ENCODE data around the gene ADAMTS6.

- TF ChIP-seq POLR2AphosphoS5 (IDR thresholded peaks at IDR 0.05; ENCODE audit: low read depth, low read length): no peak
- no peak for TF ChIP-seq TAF1 (IDR thresholded peaks at IDR 0.05; ENCODE audit: borderline replicate concordance, insufficient read depth, low read length)
- TF ChIP-seq SIN3A (IDR thresholded peaks at IDR 0.05; ENCODE audit: borderline replicate concordance, insufficient read depth, low read length): no peak
These were observed 99.1 kb downstream of the ADAMTS6 start for GRCh38 chr5:65382582-65382981.
